GM19240 (cell line): ENCODE data around the gene SLFN5.
"Not testable (repeated sequence)": the region's sequence is repeated elsewhere in the genome, so short reads cannot be mapped to it uniquely, and the experiment has no call there.

Source experiments
- DNase-seq: peaks from one replicate; pipeline ENCODE4 v3.0.0; 2011; ENCODE audit warnings: low spot score; ENCODE audit not compliant: insufficient read length

The SLFN5 gene

GRCh38 chr17:35291802-35292201, 48.9 kb downstream of the SLFN5 start:
- DNase-seq, result no peak

GRCh38 chr17:35293151-35293847, 50.4 kb downstream of the SLFN5 start:
- DNase-seq, result no peak

DNA sequence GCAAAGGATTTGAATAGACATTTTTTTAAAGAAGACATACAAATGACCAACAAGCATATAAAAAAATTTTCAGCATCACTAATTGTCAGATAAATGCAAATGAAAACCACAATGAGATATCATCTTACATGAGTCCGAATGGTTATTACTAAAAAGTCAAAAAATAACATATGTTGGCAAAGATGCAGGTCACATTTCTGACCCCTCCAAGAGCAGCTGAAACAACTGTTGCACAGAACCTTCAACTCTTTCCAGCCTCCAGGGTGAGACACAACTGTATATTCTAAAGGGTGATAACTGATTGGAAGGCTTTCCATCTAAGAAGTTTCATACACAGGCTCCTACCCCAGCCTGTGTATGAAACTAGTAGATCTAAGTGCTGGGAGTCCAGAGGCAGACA, 51.9 kb downstream of the SLFN5 start:
- DNase-seq, result no peak

DNA sequence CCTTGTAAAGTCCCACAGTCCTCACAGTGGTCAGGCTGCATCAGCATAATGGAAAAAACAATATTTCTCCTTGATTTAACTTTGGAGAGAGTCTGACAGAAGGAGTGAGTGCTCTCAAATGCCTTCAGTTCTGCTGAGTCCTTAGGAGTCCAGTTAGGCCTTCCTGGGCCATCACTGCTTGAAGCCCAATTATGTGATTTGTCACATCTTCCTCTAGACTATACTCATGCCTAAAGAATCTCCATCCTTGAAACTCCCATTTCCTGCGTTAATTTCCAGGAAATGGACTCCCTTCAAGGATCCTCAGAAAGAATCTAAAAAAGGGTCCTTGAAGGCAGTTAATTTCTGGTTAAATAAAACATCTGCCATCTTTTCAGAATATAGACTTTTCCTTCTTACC, 52.8 kb downstream of the SLFN5 start:
- no peak for DNase-seq

DNA sequence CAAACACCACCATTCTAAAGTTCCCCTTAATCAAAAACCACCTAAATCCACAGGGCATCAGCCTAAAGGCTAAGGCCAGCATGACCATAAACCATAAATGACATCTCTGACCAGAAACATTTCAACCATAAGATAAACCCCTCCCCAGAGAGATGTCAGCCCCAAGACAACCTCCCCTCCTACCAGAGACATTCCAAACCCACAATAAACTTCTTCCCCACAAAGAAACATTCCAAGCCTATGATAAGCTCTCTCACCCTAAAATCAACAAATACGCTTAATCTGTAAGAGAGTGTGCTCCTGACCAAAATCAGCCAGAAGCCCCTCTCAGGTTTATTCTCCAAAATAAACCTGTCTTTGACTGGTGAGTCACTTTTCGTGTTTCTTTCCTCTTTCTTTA, 54.8 kb downstream of the SLFN5 start:
- DNase-seq, result no peak

DNA sequence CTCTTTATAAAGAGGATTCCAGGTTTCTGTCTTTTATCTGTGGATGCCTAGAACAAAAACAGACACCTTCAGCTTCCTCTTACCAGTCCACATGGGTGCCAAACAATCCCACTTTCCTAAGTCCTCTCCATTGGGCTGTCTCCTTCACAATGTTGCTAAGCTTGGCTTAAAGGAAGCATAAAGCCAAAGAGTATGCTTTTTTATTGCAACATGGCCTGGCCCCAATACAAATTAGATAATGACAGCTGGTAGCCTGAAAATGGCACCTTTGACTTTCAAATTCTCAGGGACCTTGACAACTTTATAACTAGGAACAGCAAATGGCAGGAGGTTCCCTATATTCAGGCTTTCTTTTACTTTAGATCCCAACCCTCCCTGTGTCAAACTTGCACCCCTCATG, 55.8 kb downstream of the SLFN5 start:
- DNase-seq, result no peak

DNA sequence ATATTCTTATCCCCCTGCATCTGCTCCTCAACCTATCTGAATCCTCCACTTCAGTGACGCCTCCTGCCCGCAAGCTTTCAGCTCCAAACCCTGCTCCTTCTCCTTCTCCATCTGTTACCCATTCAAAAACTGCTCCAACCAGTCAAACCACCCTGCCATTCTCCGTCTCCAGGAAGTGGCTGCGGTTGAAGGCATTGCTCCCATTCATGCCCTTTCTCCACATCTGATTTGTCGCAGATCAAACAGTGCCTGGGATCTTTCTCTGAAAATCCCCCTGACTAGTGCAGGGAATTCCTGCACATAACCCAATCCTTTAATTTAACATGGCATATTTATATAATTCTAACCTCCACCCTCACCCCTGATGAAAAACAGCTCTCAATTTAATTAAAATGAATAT, 56.3 kb downstream of the SLFN5 start:
- DNase-seq, result no peak

DNA sequence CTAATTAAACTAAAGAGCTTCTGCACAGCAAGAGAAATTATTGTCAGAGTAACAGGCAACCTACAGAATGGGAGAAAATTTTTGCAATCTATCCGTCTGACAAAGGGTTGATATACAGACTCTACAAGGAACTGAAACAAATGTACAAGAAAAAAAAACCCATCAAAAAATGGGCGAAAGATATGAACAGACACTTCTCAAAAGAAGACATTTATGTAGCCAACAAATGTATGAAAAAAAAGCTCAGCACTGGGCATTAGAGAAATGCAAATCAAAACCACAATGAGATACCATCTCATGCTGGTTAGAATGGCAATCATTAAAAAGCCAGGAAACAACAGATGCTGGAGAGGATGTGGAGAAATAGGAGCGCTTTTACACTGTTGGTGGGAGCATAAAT, 66.5 kb downstream of the SLFN5 start:
- DNase-seq, result not testable (repeated sequence)

- DNase-seq, result no peak
Observed at GRCh38 chr17:35312346-35312745, 69.5 kb downstream of the SLFN5 start.

DNA sequence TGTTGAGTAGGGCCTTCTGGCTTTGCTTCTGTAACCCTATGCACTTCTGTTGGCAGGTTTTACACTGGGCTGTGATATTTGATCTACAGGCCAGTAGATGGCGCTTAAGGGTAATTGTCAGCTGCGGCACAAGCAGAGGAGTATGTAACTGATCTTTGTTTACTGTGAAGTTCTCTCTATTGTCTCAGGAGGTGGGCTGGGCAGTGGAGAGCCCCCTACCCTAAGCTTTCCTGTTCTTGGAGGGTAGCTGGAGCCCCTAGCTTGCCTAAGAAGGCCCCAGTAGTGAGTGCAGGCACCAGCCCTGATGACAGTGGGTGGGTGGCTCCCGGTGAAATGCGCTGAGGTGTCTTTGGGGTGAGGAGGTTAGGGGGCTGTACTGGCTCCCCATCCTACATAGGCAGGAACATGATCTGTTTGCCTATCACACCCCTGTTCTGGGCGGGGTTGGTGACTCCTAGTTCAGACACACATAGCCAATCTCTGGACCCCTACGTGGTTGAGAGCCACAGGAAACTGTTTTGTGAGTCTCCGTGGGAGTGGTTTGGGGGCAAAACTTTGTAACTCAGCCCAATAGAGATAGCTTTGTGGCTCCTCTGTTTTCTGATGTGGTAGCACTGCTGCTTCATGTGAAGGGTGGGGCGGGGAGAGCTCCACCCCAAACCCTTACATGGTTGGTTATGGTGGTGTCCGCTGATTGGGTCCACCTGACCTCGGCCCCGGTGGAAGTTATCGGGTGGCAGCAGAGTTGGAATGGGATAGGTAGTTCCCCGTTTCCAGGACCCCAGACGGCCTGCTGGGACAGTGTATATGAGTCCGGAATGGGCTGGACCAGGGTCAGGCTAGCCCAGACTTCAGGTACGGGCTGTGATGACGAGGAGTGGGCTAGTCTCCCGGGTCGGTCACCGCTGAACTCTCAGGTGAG, 70.2 kb downstream of the SLFN5 start:
- DNase-seq, result peak; percentile 22

GRCh38 chr17:35313875-35314409, 71.1 kb downstream of the SLFN5 start:
- no peak for DNase-seq

GRCh38 chr17:35314415-35315216, 71.7 kb downstream of the SLFN5 start:
- DNase-seq, result no peak

GRCh38 chr17:35315283-35315682, 72.4 kb downstream of the SLFN5 start:
- DNase-seq, result no peak

DNA sequence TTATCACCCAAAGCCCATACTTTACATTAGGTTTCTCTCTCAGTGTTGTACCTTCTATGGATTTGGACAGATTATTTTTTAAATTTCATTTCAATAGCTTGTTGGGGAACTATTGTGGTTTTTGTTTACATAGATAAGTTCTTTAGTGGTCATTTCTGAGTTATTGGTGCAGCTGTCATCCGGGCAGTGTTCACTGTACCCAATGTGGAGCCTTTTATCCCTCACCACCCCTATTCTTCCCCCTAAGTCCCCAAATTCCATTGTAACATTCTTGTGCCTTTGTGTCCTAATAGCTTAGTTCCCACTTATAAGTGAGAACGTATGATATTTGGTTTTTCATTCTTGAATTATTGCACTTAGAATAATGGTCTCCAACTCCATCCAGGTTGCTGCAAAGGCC, 73.1 kb downstream of the SLFN5 start:
- no peak for DNase-seq

- no peak for DNase-seq
Observed at GRCh38 chr17:35322749-35323148, 79.9 kb downstream of the SLFN5 start.
